ENCODE measurements around the gene OR51G2.

- TF ChIP-seq CTCF (IDR thresholded peaks at IDR 0.05), result no peak
- no peak for TF ChIP-seq EP300 (IDR thresholded peaks at IDR 0.05)
- TF ChIP-seq POLR2AphosphoS5 (IDR thresholded peaks at IDR 0.05), result no peak
These were observed 28.4 kb upstream of the OR51G2 start, which contains the start of gene OR51A4 for GRCh38 chr11:4947505-4947904.

All from esophagus muscularis mucosa (tissue), 4 donors.